Measurements from ENCODE around the gene MTIF2.
"Not testable (repeated sequence)": the region's sequence is repeated elsewhere in the genome, so short reads cannot be mapped to it uniquely, and the experiment has no call there.

Gene MTIF2

GRCh38 chr2:55231546-55232083 is 37.4 kb downstream of the MTIF2 start:
- peak overlapping the region; percentile 64 to 84 for H3K4me3 ChIP-seq
- no peak for TF ChIP-seq CTCF (IDR thresholded peaks at IDR 0.05)
- peaks cover 26 to 31% (median 28%) of the 10 kb centered on the region in 3 donors for H3K36me3 ChIP-seq
- H3K27ac ChIP-seq: peak overlapping the region; percentile 87 to 91
- no peak for DNase-seq
- no peaks in the 10 kb centered on the region for H3K9me3 ChIP-seq
- H3K27me3 ChIP-seq: no peaks in the 10 kb centered on the region
- intact Hi-C loops (cut with DNase I; ENCODE audit: low total_unique reads): loop anchor here (10.0 kb wide), 1 partner anchor 193 kb away; no protein-coding TSS in a partner anchor
- peaks cover 0 to 29% (median 20%) of the 10 kb centered on the region in 4 donors for H3K4me1 ChIP-seq

DNA sequence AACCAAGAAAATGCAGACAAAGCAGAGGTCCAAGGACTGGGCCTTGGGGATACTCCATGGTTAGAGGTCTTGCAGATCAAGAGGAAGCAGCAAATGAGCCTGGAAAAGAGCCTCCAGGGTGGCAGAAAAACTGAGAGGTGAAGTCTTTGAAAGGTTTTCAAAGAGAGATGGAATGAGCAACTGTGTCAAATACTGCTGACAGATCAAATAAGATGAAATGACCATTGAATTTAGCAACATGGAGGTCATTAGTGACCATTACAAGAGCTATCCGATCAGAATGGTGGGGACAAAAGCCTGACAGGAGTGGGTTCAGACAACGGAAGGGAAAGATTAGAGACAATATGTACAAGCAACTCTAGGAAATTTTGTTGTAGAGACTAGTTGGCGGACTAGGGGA is 38.5 kb downstream of the MTIF2 start:
- H3K36me3 ChIP-seq: peaks cover 17 to 20% (median 18%) of the 10 kb centered on the region in 3 donors
- TF ChIP-seq CTCF (IDR thresholded peaks at IDR 0.05): no peak
- H3K27me3 ChIP-seq: no peaks in the 10 kb centered on the region
- intact Hi-C loops (cut with DNase I; ENCODE audit: low total_unique reads): loop anchor here (10.0 kb wide), 1 partner anchor 194 kb away; no protein-coding TSS in a partner anchor
- no peak for DNase-seq
- no peak overlapping the region for H3K4me3 ChIP-seq
- peaks cover 0 to 29% (median 20%) of the 10 kb centered on the region in 4 donors for H3K4me1 ChIP-seq
- no peak overlapping the region for H3K27ac ChIP-seq
- no peaks in the 10 kb centered on the region for H3K9me3 ChIP-seq

DNA sequence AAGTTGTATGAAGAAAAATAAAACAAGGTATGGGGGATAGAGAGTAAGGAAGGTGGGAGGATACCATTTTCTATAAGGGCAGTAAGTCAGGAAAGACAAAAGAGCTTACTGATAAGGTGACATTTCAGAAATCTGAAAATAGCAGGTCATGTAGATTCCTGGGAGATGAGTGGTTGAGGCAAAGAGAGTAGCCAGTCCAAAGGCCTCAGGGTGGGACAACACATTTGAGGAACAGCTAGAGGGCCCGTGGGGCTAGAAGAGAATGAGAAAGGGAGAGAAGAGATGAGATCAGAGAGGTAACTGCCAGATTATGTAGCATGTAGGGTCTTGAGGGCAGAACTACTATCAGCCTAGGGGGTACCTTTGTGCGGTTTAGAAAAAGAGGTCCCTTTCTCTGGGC is 39.8 kb downstream of the MTIF2 start:
- Histone ChIP-seq H3K27me3 (no peaks in the 10 kb centered on the region), H3K36me3 (peaks cover 4 to 7% (median 5%) of the 10 kb centered on the region in 3 donors), H3K9me3 (no peaks in the 10 kb centered on the region), H3K4me3 (no peak overlapping the region), H3K4me1 (peaks cover 0 to 25% (median 14%) of the 10 kb centered on the region in 4 donors), H3K27ac (no peak overlapping the region)
- no peak for TF ChIP-seq CTCF (IDR thresholded peaks at IDR 0.05)
- DNase-seq: no peak
- intact Hi-C loops (cut with DNase I; ENCODE audit: low total_unique reads): no loop called here

DNA sequence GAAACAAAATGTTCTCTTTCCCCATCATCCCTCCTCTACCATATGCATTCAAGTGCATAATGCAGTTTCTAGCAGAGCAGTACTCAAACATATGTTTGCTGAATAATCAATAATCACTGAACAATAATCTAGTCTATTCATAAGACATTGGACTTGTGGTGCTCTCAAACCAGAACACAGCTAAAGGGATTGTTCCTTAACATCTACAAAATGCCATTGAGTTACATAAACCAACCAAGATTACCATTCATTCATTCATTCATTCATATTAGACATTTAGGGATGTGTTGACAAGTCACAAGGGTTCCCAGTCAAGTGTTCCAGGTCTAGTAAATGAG is 40.8 kb downstream of the MTIF2 start:
- no peak overlapping the region for H3K4me3 ChIP-seq
- intact Hi-C loops (cut with DNase I; ENCODE audit: low total_unique reads): no loop called here
- TF ChIP-seq CTCF (IDR thresholded peaks at IDR 0.05): no peak
- H3K27me3 ChIP-seq: no peaks in the 10 kb centered on the region
- no peak overlapping the region for H3K27ac ChIP-seq
- no peaks in the 10 kb centered on the region for H3K9me3 ChIP-seq
- H3K36me3 ChIP-seq: no peaks in the 10 kb centered on the region
- DNase-seq: no peak
- peaks cover 0 to 14% (median 4%) of the 10 kb centered on the region in 4 donors for H3K4me1 ChIP-seq

- H3K4me1 ChIP-seq: peaks cover 0 to 12% (median 6%) of the 10 kb centered on the region in 4 donors
- H3K36me3 ChIP-seq; H3K4me3 ChIP-seq; H3K27me3 ChIP-seq; H3K27ac ChIP-seq; intact Hi-C loops (cut with DNase I; ENCODE audit: low total_unique reads); DNase-seq; H3K9me3 ChIP-seq: not testable (repeated sequence)
Measured at GRCh38 chr2:55227437-55228225, 41.4 kb downstream of the MTIF2 start.

GRCh38 chr2:55225481-55226020 is 43.5 kb downstream of the MTIF2 start:
- TF ChIP-seq CTCF (IDR thresholded peaks at IDR 0.05): no peak
- Histone ChIP-seq H3K36me3 (no peaks in the 10 kb centered on the region), H3K4me1 (peaks cover 0 to 7% (median 2%) of the 10 kb centered on the region in 4 donors), H3K9me3 (no peaks in the 10 kb centered on the region), H3K27ac (no peak overlapping the region), H3K4me3 (no peak overlapping the region), H3K27me3 (no peaks in the 10 kb centered on the region)
- intact Hi-C loops (cut with DNase I; ENCODE audit: low total_unique reads): no loop called here
- no peak for DNase-seq
